ENCODE measurements around the gene CDH23. TPM values are rescaled to one million over a fixed set of nuclear protein-coding genes. Genes with fewer than 3 reads are reported as not detected.
"Not testable (repeated sequence)": the region's sequence is repeated elsewhere in the genome, so short reads cannot be mapped to it uniquely, and the experiment has no call there.

The CDH23 gene
- total RNA-seq, 4 donors from 2014 or later: 0.72 to 4.1 (median 2.2) TPM

DNA sequence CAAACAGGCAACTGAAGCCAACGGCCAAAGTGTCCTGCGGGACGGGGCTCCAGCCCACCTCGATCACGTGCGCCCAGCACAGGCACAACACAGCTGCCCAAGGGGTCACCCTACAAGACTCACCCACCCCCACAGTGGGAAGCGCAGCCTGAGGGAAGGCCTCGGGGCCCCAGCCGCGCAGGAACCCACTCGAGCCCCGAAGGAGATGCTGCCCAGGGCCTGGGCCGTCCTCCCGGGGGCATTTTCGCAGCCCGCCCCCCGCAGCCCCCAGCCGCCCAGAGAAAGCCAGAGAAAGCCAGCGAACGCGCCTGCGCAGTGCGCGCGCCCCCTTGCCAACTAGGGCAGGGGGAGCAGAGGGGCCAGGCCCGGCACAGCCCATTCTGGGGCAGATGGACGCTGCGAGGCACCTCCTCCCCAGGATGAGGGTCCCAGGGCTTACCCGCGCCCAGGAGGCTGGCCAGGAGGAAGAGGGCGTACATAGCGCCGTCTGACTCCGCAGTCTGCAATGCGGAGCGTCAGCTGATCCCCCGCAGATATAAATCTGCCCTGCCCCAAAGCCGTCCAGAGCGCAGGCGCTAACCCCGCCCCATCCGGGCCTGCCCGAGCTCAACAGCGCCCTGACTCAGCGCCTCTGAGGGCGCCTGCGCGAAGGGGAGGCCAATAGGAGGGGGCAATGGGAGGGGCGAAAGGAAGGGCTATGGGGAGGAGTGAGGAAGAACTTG, 454.2 kb downstream of the CDH23 start, which contains the start of gene PSAP:
Gene PSAP (minus strand): TSS at position 509 of the 722 bp plus-strand sequence. CDS start 30 bp downstream, at position 479.
- under 1% methylated on average over 12 of the region's 49 CpGs for WGBS
- no peaks in the 10 kb centered on the region for H3K27me3 ChIP-seq
- no peak for TF ChIP-seq CTCF (IDR thresholded peaks at IDR 0.05)
- TF ChIP-seq EP300 (IDR thresholded peaks at IDR 0.05): no peak
- TF ChIP-seq POLR2AphosphoS5 (IDR thresholded peaks at IDR 0.05): peak; percentile 90 to 99 (median 98)
- TF ChIP-seq POLR2A (IDR thresholded peaks at IDR 0.05): peak; percentile 94 to 99
- H3K9me3 ChIP-seq: no peaks in the 10 kb centered on the region
- peak; percentile 99 for DNase-seq (ENCODE audit: low spot score in 2 of 2)
- H3K4me3 ChIP-seq: peak within 1 kb of the TSS; percentile 100
- H3K36me3 ChIP-seq: no peaks in the 10 kb centered on the region
- H3K27ac ChIP-seq: peak within 1 kb of the TSS; percentile 98
- peaks cover 42% of the 10 kb centered on the region for H3K4me1 ChIP-seq

DNA sequence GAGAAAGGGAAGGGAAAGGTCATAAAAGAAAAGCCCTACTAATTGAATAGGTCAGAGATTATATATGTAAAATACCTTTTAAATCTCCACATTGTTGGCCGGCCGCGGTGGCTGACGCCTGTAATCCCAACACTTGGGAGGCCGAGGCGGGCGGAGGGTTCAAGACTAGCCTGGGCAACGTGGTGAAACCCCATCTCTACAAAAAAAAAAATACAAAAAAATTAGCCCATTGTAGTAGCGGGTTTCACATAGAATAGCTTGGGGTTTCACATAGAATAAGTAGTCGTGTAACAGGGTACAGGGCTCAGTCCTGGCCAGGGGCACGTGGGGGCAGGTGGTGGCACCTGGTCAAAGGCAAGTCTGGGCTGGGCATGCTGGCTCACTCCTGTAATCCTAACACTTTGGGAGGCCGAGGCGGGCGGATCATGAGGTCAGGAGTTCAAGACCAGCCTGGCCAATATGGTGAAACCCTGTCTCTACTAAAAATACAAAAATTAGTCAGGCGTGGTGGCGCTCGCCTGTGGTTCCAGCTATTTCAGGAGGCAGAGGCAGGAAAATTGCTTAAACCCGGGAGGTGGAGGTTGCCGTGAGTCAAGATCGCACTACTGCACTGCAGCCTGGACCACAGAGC, 454.9 kb downstream of the CDH23 start:
- not testable (repeated sequence) for H3K27me3 ChIP-seq; H3K9me3 ChIP-seq; H3K36me3 ChIP-seq; DNase-seq (ENCODE audit: low spot score in 2 of 2)
- peaks cover 37% of the 10 kb centered on the region for H3K4me1 ChIP-seq
- peak overlapping the region; percentile 98 for H3K27ac ChIP-seq
- WGBS: 38% methylated on average over 20 of the region's 20 CpGs
- H3K4me3 ChIP-seq: peak overlapping the region; percentile 100

DNA sequence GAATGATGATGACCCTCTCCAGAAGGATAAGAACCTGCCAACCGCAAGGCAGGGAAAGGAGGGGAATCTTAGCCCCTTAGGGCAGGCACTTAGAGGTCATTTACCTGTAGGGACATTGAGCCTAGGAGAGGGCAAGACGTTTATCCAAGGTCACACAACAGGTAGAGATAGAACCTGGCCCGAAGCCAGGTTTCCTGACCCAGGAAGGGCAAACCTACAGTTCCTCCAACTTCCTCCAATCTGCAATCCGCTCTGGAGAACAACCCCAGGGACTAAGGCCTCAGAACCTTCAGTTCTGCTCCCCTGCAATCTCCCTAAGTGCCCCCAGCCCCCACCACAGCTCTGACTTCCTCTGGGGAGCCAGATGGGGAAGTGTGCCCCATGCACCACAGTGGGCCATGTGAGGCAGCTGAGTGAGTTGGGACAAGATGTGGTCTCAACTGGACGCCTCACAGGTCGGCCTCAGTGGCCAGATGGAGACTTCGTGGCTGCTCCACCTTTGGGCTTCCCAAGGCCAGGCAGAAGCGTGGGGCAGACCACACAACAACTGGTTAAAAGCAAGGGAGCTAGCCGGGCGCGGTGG, 455.7 kb downstream of the CDH23 start:
- H3K27me3 ChIP-seq: no peaks in the 10 kb centered on the region
- no peak for DNase-seq (ENCODE audit: low spot score in 2 of 2)
- H3K4me1 ChIP-seq: peaks cover 33% of the 10 kb centered on the region
- TF ChIP-seq POLR2A (IDR thresholded peaks at IDR 0.05) (no peak), POLR2AphosphoS5 (IDR thresholded peaks at IDR 0.05) (no peak), EP300 (IDR thresholded peaks at IDR 0.05) (no peak)
- no peak overlapping the region for H3K27ac ChIP-seq
- no peaks in the 10 kb centered on the region for H3K36me3 ChIP-seq
- H3K9me3 ChIP-seq: no peaks in the 10 kb centered on the region
- 82% methylated on average over 10 of the region's 11 CpGs for WGBS
- H3K4me3 ChIP-seq: no peak overlapping the region

GRCh38 chr10:71854031-71854430, 457.3 kb downstream of the CDH23 start:
- Histone ChIP-seq H3K27ac (no peak overlapping the region), H3K36me3 (no peaks in the 10 kb centered on the region), H3K27me3 (no peaks in the 10 kb centered on the region), H3K9me3 (no peaks in the 10 kb centered on the region), H3K4me1 (peaks cover 18% of the 10 kb centered on the region), H3K4me3 (no peak overlapping the region)
- WGBS: 50% methylated on average over 5 of the region's 5 CpGs
- TF ChIP-seq EP300 (IDR thresholded peaks at IDR 0.05) (no peak), POLR2AphosphoS5 (IDR thresholded peaks at IDR 0.05) (no peak), POLR2A (IDR thresholded peaks at IDR 0.05) (no peak), CTCF (IDR thresholded peaks at IDR 0.05) (no peak)
- DNase-seq (ENCODE audit: low spot score in 2 of 2): no peak

GRCh38 chr10:71856619-71857018, 459.9 kb downstream of the CDH23 start:
- WGBS: 94% methylated on average over 4 of the region's 4 CpGs
- no peak overlapping the region for H3K27ac ChIP-seq

More at GRCh38 chr10:71856619-71857018, 459.9 kb downstream of the CDH23 start:
- Histone ChIP-seq H3K9me3 (no peaks in the 10 kb centered on the region), H3K4me3 (no peak overlapping the region), H3K36me3 (no peaks in the 10 kb centered on the region), H3K4me1 (peaks cover 27% of the 10 kb centered on the region), H3K27me3 (no peaks in the 10 kb centered on the region)
- no peak for TF ChIP-seq EP300 (IDR thresholded peaks at IDR 0.05)
- no peak for TF ChIP-seq POLR2AphosphoS5 (IDR thresholded peaks at IDR 0.05)
- no peak for TF ChIP-seq CTCF (IDR thresholded peaks at IDR 0.05)
- no peak for TF ChIP-seq POLR2A (IDR thresholded peaks at IDR 0.05)
- no peak for DNase-seq (ENCODE audit: low spot score in 2 of 2)

All from suprapubic skin (tissue), 4 donors.